ENCODE data around the gene WLS. TPM values are rescaled to one million over a fixed set of nuclear protein-coding genes. Genes with fewer than 3 reads are reported as not detected.

The WLS gene
- total and polyA plus RNA-seq, 10 of the 15 experiments (the other 5 are each of a cell fraction or from before 2014, with no cell fraction given) = 0.04 to 0.36 TPM; not detected in 8

DNA sequence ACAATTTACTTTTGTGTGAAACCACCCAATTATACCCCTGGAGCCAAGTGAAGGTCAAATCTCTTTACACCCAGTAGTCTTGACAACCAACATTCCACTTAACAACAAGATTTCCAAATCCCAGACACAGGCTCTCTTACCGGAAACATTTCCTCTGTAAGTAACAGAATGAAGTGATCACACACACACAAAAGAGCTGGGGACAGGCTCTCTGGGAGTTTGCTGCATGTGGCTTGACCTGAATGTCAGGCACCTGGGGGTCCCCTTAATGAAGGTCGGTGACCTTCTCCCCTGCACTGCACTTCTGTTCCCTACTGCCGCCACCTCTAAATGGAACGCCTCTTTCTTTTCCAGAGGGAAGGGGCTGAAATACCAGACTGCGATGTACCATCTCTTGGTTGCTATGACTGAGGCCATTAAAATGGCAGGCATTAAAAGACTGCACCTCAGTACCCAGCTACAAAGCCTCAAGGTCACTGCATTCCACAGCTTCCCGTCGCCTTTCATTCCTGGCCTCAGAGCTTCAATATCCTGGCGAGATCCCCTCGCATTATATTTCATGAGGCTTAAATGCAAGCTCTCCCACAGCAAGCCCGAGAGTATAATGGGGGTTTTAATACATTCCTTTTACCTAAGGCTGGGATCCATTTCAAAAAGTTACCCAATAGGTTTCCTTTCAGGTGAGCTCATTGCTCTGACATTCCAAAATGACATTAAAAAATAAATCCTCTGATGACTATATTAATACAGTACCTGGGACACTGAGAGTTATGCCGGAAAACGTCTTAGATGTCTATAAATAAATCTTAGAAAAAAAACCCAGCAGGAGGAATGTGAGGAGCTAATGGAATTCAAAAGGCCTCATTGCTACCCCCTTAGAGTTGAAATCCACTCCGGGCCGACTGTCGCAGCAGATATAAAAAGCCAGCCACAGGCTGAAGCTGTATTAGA, 91.0 kb downstream of the WLS start (continued):
- TF ChIP-seq, protein P1, sequence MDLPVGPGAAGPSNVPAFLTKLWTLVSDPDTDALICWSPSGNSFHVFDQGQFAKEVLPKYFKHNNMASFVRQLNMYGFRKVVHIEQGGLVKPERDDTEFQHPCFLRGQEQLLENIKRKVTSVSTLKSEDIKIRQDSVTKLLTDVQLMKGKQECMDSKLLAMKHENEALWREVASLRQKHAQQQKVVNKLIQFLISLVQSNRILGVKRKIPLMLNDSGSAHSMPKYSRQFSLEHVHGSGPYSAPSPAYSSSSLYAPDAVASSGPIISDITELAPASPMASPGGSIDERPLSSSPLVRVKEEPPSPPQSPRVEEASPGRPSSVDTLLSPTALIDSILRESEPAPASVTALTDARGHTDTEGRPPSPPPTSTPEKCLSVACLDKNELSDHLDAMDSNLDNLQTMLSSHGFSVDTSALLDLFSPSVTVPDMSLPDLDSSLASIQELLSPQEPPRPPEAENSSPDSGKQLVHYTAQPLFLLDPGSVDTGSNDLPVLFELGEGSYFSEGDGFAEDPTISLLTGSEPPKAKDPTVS (IDR thresholded peaks at IDR 0.05; ENCODE audit: low read depth, low read length) = no peak
- TF ChIP-seq ZNF24 (IDR thresholded peaks at IDR 0.05) = no peak

DNA sequence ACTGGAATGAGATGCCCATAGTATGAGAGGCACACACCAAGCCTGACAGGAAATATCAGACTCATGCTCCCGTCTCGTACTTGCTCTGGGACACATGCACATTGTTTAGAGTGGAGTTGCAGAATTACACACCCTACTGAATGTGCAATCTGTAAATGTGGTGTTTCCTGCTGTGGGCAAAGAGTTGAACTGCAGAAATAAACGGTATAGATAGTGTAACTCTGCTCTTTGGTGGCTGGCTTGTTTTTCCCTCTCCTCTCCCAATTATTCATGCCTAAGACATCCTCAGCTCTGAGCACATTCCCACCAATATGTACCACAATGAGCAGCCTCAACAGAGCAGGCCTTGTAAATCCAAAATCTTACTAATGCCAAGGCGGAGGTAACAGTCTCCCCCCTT, 91.8 kb downstream of the WLS start:
- CTCF ChIA-PET = interaction anchor here (4.5 kb wide), 1 partner anchor 20 kb away, joined by 21 read pairs; no protein-coding TSS in a partner anchor
- in situ Hi-C loops (cut with MboI) = no loop called here
- TF ChIP-seq NFYA (IDR thresholded peaks at IDR 0.05; ENCODE audit: borderline replicate concordance, low read depth, low read length) = no peak
- TF ChIP-seq SMARCA5 (IDR thresholded peaks at IDR 0.05) = no peak
- TF ChIP-seq SMAD1 (IDR thresholded peaks at IDR 0.05; ENCODE audit: low read depth, partially characterized antibody) = no peak
- no peak for TF ChIP-seq HDGF (IDR thresholded peaks at IDR 0.05)
- TF ChIP-seq, protein P2, sequence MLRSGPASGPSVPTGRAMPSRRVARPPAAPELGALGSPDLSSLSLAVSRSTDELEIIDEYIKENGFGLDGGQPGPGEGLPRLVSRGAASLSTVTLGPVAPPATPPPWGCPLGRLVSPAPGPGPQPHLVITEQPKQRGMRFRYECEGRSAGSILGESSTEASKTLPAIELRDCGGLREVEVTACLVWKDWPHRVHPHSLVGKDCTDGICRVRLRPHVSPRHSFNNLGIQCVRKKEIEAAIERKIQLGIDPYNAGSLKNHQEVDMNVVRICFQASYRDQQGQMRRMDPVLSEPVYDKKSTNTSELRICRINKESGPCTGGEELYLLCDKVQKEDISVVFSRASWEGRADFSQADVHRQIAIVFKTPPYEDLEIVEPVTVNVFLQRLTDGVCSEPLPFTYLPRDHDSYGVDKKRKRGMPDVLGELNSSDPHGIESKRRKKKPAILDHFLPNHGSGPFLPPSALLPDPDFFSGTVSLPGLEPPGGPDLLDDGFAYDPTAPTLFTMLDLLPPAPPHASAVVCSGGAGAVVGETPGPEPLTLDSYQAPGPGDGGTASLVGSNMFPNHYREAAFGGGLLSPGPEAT (IDR thresholded peaks at IDR 0.05; ENCODE audit: low read depth) = no peak
- no peak for TF ChIP-seq BMI1 (IDR thresholded peaks at IDR 0.05; ENCODE audit: borderline replicate concordance)
- no peak for TF ChIP-seq SRF (IDR thresholded peaks at IDR 0.05; ENCODE audit: low read depth in 2 of 2, low read length in 2 of 2)
- TF ChIP-seq RAD21 (IDR thresholded peaks at IDR 0.05; ENCODE audit: insufficient read depth, low read depth, low read length) = no peak
- TF ChIP-seq NR2F1 (conservative IDR thresholded peaks at IDR 0.05) = no peak
- no peak for TF ChIP-seq POLR2A (IDR thresholded peaks at IDR 0.05; ENCODE audit: low read depth, low read length)
- no peak for TF ChIP-seq ASH2L (IDR thresholded peaks at IDR 0.05; ENCODE audit: borderline replicate concordance, low read depth)
- TF ChIP-seq, protein P3, sequence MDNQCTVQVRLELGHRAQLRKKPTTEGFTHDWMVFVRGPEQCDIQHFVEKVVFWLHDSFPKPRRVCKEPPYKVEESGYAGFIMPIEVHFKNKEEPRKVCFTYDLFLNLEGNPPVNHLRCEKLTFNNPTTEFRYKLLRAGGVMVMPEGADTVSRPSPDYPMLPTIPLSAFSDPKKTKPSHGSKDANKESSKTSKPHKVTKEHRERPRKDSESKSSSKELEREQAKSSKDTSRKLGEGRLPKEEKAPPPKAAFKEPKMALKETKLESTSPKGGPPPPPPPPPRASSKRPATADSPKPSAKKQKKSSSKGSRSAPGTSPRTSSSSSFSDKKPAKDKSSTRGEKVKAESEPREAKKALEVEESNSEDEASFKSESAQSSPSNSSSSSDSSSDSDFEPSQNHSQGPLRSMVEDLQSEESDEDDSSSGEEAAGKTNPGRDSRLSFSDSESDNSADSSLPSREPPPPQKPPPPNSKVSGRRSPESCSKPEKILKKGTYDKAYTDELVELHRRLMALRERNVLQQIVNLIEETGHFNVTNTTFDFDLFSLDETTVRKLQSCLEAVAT (IDR thresholded peaks at IDR 0.05) = no peak
- TF ChIP-seq PAX8 (IDR thresholded peaks at IDR 0.05) = no peak
- TF ChIP-seq FOS (IDR thresholded peaks at IDR 0.05; ENCODE audit: borderline replicate concordance, extremely low read depth, insufficient read length) = no peak

More for the DNA sequence above, 91.8 kb downstream of the WLS start:
- Histone ChIP-seq H2AFZ (ENCODE audit: control insufficient read depth, low read depth, low read length) (no peak overlapping the region), H3K36me3 (ENCODE audit: control insufficient read depth in 2 of 2, insufficient read depth in 2 of 2, low read length in 1 of 2) (no peaks in the 10 kb centered on the region), H3K27ac (ENCODE audit: control insufficient read depth, insufficient read depth) (no peak overlapping the region), H3K9me3 (replicated peaks; ENCODE audit: control insufficient read depth, insufficient read depth, low read length) (no peaks in the 10 kb centered on the region), H3K27me3 (replicated peaks in 1 of 2; ENCODE audit: control insufficient read depth in 2 of 2, insufficient read depth in 2 of 2, low read length in 1 of 2) (peaks cover 0 to 2% of the 10 kb centered on the region in 2 experiments; a peak in 2 of 4 replicates), H4K20me1 (ENCODE audit: control insufficient read depth, insufficient read depth) (no peaks in the 10 kb centered on the region), H3K4me2 (ENCODE audit: control insufficient read depth, insufficient read depth) (no peak overlapping the region), H3K79me2 (ENCODE audit: control insufficient read depth, insufficient read depth, low read length) (no peaks in the 10 kb centered on the region), H3K9ac (ENCODE audit: control insufficient read depth, insufficient read depth, low read length) (no peak overlapping the region), H3K4me3 (no peak overlapping the region), H3K4me1 (ENCODE audit: control insufficient read depth, insufficient read depth, low read length) (no peaks in the 10 kb centered on the region)
- WGBS (ENCODE audit: insufficient coverage, insufficient replicate concordance, low lambda C conversion rate, missing lambda C conversion rate) = 1% methylated on average over 4 of the region's 4 CpGs
- POLR2A ChIA-PET = no interaction called here
- SMC1A ChIA-PET (ENCODE audit: uncharacterized antibody, unreplicated experiment) = no interaction called here
- no TSS peak for BruUV-seq (replicated peaks)
- DNase-seq (ENCODE audit: low read depth, low spot score) = no peak
- FAIRE-seq = no peak
- intact Hi-C loops (cut with micrococcal nuclease; ENCODE audit: unreplicated experiment) = no loop called here
- RAD21 ChIA-PET (ENCODE audit: unreplicated experiment) = interaction anchor here (0.6 kb wide), 1 partner anchor 20 kb away, joined by 3 read pairs; no protein-coding TSS in a partner anchor
- ATAC-seq = no peak

All from GM12878 (cell line).